ENCODE data around the gene CABYR. TPM values are rescaled to one million over a fixed set of nuclear protein-coding genes. Genes with fewer than 3 reads are reported as not detected.
"Not testable (repeated sequence)": the region's sequence is repeated elsewhere in the genome, so short reads cannot be mapped to it uniquely, and the experiment has no call there.

The CABYR gene
- total RNA-seq, 1 donor: 4.0 TPM

DNA sequence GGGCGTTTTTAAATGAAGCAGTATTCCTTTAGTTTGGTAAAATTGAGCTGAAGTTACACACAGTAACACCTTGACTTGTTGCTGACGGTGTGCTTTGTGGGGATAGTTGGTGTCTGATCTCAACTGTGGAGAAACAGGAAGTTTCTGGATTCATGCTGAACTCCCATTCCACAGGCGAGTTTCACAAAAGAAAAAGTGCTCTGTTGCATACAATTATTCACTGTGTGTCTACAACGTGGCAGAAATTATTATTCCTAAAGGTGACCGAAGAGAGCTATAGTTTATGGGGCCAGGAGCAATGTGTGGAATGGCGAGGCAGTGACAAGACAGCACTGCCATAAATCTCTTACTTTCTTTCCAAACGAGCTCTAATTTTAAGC, 463 bp upstream of the CABYR start:
- Histone ChIP-seq H3K4me2 (ENCODE audit: insufficient read depth, low read length) (peak overlapping the region; percentile 98), H3K4me1 (ENCODE audit: insufficient read depth, low read length) (peaks cover 10% of the 10 kb centered on the region), H3K4me3 (ENCODE audit: insufficient read depth, low read length) (peak overlapping the region; percentile 73), H3K27me3 (ENCODE audit: insufficient read depth, low read length) (no peaks in the 10 kb centered on the region), H3K9me3 (ENCODE audit: low read depth, low read length) (no peaks in the 10 kb centered on the region), H3K79me2 (ENCODE audit: insufficient read depth, low read length) (no peaks in the 10 kb centered on the region), H3K36me3 (ENCODE audit: insufficient read depth, low read length) (no peaks in the 10 kb centered on the region), H4K20me1 (ENCODE audit: insufficient read depth, low read length) (no peaks in the 10 kb centered on the region), H2AFZ (ENCODE audit: low read length) (peak overlapping the region; percentile 91), H3K27ac (ENCODE audit: low read depth, low read length) (peak overlapping the region; percentile 72)
- TF ChIP-seq CTCF (IDR thresholded peaks at IDR 0.05; ENCODE audit: extremely low read depth, low read depth, low read length): no peak
- no peak for DNase-seq (ENCODE audit: insufficient read length, low spot score, missing footprints)

DNA sequence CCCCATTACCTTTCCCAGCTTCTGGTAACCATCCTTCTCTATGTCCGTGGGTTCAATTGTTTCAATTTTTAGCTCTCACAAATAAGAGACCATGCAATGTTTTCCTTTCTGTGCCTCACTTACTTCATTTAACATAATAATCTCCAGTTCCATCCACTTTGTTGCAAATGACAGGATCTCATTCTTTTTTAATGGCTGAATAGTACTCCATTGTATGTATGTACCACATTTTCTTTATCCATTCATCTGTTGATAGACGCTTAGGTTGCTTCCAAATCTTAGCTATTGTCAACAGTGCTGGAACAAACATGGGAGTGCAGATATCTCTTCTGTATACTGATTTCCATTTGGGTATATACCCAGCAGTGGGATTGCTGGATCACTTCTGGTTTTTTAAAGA, 1.8 kb downstream of the CABYR start:
- Histone ChIP-seq H2AFZ (ENCODE audit: low read length) (no peak overlapping the region), H4K20me1 (ENCODE audit: insufficient read depth, low read length) (no peaks in the 10 kb centered on the region), H3K4me1 (ENCODE audit: insufficient read depth, low read length) (peaks cover 10% of the 10 kb centered on the region), H3K27ac (ENCODE audit: low read depth, low read length) (no peak overlapping the region), H3K4me3 (ENCODE audit: insufficient read depth, low read length) (no peak overlapping the region), H3K27me3 (ENCODE audit: insufficient read depth, low read length) (no peaks in the 10 kb centered on the region), H3K4me2 (ENCODE audit: insufficient read depth, low read length) (no peak overlapping the region), H3K79me2 (ENCODE audit: insufficient read depth, low read length) (no peaks in the 10 kb centered on the region), H3K9me3 (ENCODE audit: low read depth, low read length) (no peaks in the 10 kb centered on the region), H3K36me3 (ENCODE audit: insufficient read depth, low read length) (no peaks in the 10 kb centered on the region)
- TF ChIP-seq CTCF (IDR thresholded peaks at IDR 0.05; ENCODE audit: extremely low read depth, low read depth, low read length): no peak
- no peak for DNase-seq (ENCODE audit: insufficient read length, low spot score, missing footprints)

DNA sequence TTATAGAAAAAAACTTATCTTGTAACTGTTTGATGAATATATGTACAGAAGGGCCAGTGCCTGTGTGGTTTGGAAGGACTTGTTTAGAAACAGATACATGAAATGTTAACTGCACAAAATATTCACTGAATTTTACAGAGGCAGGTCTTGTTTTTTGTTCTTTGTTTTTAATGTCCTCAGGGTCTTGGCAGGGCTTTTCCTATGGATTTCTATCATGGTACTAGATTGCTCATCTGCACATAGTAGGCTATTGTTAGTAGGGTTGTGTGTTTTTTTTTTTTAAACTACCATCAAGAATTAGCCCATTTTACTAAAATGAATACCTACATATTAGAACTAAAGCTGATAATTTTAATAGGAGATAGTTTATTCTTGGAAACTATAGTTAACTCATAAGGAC, 3.5 kb downstream of the CABYR start:
- Histone ChIP-seq H3K9me3 (ENCODE audit: low read depth, low read length) (no peaks in the 10 kb centered on the region), H3K79me2 (ENCODE audit: insufficient read depth, low read length) (no peaks in the 10 kb centered on the region), H3K27ac (ENCODE audit: low read depth, low read length) (no peak overlapping the region), H3K4me3 (ENCODE audit: insufficient read depth, low read length) (no peak overlapping the region), H3K4me1 (ENCODE audit: insufficient read depth, low read length) (peaks cover 10% of the 10 kb centered on the region), H3K27me3 (ENCODE audit: insufficient read depth, low read length) (no peaks in the 10 kb centered on the region), H4K20me1 (ENCODE audit: insufficient read depth, low read length) (no peaks in the 10 kb centered on the region), H3K4me2 (ENCODE audit: insufficient read depth, low read length) (no peak overlapping the region), H2AFZ (ENCODE audit: low read length) (no peak overlapping the region), H3K36me3 (ENCODE audit: insufficient read depth, low read length) (no peaks in the 10 kb centered on the region)
- DNase-seq (ENCODE audit: insufficient read length, low spot score, missing footprints): no peak
- TF ChIP-seq CTCF (IDR thresholded peaks at IDR 0.05; ENCODE audit: extremely low read depth, low read depth, low read length): no peak

DNA sequence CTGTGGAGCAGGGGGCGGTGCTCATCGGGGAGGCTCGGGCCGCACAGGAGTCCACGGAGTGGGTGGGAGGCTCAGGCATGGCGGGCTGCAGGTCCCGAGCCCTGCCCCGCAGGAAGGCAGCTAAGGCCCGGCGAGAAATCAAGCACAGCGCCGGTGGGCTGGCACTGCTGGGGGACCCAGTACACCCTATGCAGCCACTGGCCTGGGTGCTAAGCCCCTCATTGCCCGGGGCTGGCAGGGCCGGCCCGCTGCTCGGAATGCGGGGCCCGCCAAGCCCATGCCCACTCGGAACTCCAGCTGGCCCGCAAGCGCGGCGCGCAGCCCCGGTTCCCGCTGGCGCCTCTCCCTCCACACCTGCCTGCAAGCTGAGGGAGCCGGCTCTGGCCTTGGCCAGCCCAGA, 10.7 kb downstream of the CABYR start:
- H4K20me1 ChIP-seq (ENCODE audit: insufficient read depth, low read length); H3K27ac ChIP-seq (ENCODE audit: low read depth, low read length); H2AFZ ChIP-seq (ENCODE audit: low read length); DNase-seq (ENCODE audit: insufficient read length, low spot score, missing footprints); H3K4me3 ChIP-seq (ENCODE audit: insufficient read depth, low read length); H3K4me1 ChIP-seq (ENCODE audit: insufficient read depth, low read length); H3K36me3 ChIP-seq (ENCODE audit: insufficient read depth, low read length); H3K79me2 ChIP-seq (ENCODE audit: insufficient read depth, low read length); H3K4me2 ChIP-seq (ENCODE audit: insufficient read depth, low read length); H3K9me3 ChIP-seq (ENCODE audit: low read depth, low read length); H3K27me3 ChIP-seq (ENCODE audit: insufficient read depth, low read length): not testable (repeated sequence)

DNA sequence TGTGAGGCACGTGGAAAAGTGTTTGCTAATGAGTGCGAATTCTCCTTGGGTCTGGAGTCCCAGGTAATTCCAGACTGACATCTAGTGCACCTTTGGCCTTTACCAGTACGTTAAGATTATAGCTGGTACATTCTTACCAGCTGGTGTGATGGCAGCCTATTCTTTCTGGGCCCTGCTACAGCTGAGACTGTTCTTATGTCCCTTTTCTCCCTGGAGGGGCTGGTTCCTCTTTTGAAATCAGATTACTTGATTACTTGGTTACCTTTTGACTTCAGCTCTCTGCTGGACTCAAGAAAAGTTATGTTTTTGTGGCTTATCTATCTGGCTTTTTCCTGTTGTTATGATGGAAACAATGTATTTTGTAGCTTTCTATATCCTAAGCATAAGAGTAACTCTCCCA, 14.5 kb downstream of the CABYR start:
- DNase-seq (ENCODE audit: insufficient read length, low spot score, missing footprints): no peak
- Histone ChIP-seq H3K4me3 (ENCODE audit: insufficient read depth, low read length) (no peak overlapping the region), H3K79me2 (ENCODE audit: insufficient read depth, low read length) (no peaks in the 10 kb centered on the region), H3K36me3 (ENCODE audit: insufficient read depth, low read length) (peaks cover 5% of the 10 kb centered on the region), H2AFZ (ENCODE audit: low read length) (no peak overlapping the region), H4K20me1 (ENCODE audit: insufficient read depth, low read length) (no peaks in the 10 kb centered on the region), H3K9me3 (ENCODE audit: low read depth, low read length) (no peaks in the 10 kb centered on the region), H3K4me1 (ENCODE audit: insufficient read depth, low read length) (no peaks in the 10 kb centered on the region), H3K4me2 (ENCODE audit: insufficient read depth, low read length) (no peak overlapping the region), H3K27ac (ENCODE audit: low read depth, low read length) (no peak overlapping the region), H3K27me3 (ENCODE audit: insufficient read depth, low read length) (no peaks in the 10 kb centered on the region)
- no peak for TF ChIP-seq CTCF (IDR thresholded peaks at IDR 0.05; ENCODE audit: extremely low read depth, low read depth, low read length)
